Measurements from ENCODE around the gene PTPN22. TPM values are rescaled to one million over a fixed set of nuclear protein-coding genes. Genes with fewer than 3 reads are reported as not detected.

The PTPN22 gene
- total RNA-seq, 1 donor from 2014 or later = not detected

DNA sequence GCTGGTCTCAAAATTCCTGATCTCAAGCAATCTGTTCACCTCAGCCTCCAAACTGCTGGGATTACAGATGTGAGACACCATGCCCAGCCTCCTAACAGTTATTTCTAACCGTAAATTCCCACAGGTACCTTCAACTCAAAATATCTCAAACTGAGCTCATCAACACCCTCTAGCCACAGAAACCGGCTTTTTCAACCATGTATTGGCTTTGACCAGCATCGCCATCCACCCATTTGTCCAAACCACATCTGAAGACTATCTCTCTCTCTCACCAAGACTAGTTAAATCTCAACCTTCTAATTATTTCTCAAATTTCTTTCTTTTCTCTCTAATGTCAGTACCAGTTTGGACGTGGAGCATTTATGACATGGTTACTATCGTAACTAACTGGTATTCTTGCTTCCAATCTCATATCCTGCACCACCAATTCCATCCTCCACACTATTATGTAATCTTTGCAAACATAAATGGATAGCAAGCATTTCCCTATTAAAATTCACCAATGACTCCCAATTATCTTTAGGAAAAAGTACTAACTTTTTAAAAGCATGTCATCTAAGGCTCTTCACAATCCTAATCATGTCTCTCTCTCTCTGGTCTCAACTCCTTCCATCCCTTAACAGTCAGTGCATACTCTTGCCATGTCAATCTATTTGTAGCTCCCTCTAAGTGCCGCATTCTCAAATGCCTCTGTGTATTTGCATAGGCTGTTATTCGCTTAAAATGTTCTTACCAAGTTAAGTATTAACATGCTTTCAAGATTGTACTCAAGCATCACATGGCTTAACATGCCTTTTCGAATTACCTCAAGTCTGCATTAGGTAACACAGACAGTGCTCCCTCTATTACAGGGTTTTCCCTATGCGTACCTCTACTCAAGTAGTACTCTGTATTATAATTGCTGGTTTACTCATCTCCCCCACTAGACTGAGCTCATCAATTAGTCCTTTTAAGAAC, 77.4 kb downstream of the PTPN22 start:
- DNase-seq = no peak

- no peak for DNase-seq
Observed at GRCh38 chr1:113792986-113793385, 78.5 kb downstream of the PTPN22 start.

DNA sequence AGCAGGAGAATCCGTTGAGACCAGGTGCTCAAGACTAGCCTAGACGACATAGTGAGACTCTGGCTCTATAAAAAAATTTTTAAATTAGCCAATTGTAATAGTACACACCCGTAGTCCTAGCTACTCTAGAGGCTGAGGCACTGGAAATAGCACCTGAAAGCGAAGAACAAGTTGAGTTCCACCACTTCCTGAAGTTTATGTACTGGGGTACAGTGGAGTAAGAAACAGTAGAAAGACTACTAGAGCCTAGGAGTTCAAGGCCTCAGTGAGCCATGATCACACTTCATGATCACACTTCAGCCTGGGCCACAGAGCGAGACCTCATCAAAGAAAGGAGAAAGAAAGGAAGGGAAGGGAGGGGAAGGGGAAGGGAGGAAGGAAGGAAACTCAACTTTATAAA, 79.0 kb downstream of the PTPN22 start:
- no peak for DNase-seq

- DNase-seq = no peak
Observed at GRCh38 chr1:113788802-113789201, 82.7 kb downstream of the PTPN22 start.

DNA sequence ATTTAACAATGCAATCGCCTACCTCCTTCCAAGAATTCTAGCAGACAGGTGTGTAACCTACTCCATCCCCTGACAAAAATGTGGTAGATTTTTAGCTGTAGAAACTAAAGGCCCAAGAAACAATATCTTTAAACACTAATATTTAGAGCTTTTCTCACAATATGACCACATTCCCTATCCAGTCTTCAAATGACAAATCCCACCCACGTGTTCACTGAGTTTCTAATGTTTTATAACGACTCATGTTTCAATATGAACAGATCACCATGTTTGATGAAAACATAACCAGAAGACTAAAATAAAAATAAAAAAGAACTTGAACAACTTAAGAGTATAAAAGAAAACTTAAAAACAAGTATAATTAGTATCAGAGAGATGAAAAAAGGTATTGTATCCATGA, 83.8 kb downstream of the PTPN22 start:
- no peak for DNase-seq

GRCh38 chr1:113786069-113786468, 85.4 kb downstream of the PTPN22 start:
- no peak for DNase-seq

DNA sequence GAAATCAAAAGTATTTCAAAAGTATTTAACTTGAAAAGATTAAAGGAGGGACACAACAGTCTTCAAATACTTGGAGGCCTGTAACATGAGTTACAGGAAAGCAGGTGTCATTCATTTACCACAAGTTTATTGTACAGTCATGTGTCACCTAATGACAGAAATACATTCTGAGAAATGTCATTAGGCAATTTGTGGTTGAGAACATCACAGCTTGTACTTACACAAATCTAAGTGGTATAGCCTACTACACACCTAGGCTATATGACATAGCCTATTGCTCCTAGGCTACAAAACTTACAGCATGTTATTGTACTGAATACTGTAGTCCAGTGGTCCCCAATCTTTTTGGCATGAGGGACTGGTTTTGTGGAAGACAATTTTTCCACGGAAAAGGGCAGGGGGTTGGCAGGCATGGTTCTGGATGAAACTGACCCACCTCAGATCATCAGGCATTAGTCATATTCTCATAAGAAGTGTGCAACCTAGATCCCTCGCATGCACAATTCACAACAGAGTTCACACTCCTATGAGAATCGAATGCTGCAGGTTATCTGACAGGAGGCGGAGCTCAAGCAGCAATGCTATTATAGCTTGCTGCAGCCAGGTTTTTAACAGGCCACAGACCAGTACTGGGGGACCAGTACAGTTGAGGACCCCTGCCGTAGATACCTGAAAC, 87.3 kb downstream of the PTPN22 start:
- DNase-seq = no peak

DNA sequence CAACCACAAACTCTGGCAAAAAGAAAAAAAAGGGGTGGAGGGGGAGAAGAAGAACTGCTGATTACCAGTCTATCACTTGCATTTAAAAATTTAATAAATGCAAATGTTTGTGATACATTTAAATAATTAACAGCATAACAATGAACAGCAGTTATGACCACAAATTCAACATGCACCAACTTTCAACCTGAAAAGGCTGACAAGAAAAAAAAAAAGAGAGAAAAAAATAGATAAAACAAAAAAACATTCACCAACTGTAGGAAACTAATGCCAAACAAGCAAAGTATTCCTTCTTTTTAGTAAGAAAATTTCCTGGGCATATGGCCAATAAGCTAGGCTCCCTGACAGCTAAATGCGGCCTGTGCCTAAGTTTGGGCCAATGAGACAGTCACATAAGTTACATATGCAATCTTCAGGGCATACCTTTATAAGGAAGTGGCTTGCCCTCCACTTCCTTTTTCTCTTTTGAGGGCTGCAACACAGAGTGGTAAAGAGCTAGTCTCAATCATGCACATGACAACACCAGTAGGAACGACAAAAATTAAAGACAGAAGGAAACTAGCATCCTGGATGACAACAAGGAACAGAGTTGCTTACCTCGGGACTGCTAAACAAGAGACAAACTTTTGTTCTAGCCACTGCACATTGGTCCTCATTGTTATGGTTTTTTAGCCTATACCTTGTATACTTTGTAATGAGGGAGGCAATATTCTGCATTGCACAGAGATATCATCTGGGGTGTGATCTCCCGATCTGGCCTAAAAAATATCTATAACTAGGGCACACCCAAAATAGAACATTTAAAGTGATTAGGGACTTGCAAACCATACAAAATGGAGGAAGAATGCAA, 88.0 kb downstream of the PTPN22 start:
- peak; percentile 35 for DNase-seq

DNA sequence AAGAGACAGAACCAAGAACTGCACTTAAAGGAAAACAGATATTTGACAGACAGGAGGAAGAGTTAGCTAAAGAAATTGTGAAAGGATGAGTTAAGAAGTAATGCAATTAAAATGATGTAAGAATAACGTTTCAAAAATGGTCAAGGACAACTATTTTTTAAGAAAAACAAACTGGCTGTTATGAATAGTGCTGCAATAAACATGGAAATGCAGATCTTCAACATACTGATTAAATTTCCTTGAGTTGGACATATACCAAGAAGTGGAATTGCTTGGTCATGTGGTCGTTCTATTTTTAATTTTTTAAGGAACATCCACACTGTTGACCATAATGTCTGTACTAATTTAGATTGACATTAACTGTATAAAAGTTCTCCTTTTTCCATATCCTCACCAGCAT, 89.1 kb downstream of the PTPN22 start:
- DNase-seq = no peak

DNA sequence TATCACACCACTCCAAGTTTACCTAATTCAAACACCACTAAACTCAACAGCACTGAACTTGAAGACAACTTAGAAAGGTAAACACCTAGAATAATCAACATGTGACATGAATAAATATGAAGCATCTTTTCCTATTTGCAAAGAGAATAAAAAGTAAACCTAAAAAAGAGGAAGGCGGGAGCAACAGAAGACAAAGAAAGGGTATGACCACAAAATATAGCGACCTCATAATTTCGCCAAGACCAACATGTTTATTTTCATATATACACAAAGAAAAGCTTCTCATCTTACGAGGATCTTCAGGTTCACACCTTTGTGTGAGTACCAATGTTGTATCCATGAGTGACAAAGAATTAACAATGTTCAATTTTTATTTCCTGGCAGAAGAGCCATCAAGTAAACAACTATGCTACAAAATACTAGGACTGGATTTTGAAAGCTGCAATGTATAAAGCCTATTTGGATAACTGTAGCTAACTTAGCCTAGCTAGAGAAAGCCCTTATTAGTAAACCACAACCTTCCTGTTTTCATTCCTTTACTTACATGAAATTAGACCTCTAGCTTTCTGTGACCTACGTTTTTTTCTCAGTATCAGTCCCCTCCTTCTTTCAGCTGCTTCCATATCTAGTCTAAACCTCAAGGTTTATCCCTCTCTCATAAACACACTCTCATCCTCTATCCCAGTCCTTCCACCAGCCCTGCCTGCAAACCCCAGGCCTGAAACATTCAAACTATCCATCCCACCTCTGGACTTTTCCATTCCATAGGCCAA, 91.0 kb downstream of the PTPN22 start:
- no peak for DNase-seq

DNA sequence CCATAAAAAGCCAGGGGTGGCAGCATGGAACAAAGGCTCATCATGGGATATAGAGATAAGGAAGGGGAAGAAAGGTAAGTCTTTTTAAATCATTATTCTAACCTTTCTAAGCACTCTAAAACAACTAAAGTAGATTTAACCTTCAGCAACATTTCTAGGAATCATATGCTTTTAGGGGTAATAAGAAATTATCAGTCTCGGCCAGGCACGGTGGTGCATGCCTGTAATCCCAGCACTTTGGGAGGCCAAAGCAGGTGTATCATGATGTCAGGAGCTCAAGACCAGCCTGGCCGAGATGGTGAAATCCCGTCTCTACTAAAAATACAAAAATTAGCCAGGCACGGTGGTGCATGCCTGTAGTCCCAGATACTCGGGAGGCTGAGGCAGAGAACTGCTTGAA, 92.0 kb downstream of the PTPN22 start:
- no peak for DNase-seq

DNA sequence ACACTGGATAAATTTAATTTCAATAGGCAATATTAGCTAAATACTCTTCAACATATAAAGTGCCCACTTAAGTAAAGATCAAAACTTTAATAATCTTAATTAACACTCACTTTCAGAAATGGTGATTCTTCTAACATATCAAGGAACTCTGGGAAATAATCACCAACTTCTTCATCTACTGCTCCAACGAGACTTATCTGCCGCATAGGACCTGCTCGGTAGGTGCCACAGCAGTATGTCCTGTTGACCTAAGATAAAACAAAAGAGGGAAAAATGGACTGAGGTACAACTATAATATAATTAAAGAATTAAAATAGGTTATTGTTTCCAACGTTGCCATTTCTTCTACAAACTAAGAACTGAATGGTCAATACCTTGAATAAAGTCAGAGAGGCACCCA, 94.0 kb downstream of the PTPN22 start:
- no peak for DNase-seq

DNA sequence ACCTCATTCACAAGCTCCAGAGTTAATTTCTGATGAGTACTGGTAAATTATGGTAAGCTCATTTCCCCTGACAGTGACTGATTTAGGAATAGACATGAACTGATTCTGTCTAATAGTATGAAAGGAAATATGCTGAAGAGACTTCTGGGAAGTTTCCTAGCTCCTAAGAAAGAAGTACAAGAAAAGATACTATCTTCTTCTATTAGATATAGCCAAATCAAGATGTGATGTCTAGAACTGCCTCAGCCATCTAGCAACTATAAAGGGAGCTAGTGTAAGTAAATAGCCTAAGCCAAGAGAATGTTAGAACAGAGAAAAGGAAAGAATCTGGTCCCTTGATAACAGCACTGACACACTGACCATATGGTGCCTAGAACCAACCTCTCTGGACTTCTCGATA, 101.5 kb downstream of the PTPN22 start:
- DNase-seq = no peak

DNA sequence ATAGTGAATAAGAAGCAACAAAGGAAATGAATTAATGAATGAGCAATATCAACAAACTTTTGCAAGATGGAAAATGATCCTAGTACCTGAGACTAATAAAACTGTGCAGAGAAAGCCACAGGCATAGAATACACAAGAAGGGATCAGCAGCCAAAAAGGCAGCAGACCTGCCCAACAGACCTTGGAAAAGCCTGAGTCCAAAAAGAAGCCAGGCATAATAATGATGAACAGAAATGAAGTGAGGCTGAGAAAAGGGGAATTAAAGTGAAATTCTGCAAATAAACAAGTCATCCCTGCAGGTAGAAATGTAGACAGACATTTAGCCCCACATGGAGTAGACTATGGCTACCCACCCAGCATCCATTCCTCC, 101.9 kb downstream of the PTPN22 start:
- DNase-seq = no peak

DNA sequence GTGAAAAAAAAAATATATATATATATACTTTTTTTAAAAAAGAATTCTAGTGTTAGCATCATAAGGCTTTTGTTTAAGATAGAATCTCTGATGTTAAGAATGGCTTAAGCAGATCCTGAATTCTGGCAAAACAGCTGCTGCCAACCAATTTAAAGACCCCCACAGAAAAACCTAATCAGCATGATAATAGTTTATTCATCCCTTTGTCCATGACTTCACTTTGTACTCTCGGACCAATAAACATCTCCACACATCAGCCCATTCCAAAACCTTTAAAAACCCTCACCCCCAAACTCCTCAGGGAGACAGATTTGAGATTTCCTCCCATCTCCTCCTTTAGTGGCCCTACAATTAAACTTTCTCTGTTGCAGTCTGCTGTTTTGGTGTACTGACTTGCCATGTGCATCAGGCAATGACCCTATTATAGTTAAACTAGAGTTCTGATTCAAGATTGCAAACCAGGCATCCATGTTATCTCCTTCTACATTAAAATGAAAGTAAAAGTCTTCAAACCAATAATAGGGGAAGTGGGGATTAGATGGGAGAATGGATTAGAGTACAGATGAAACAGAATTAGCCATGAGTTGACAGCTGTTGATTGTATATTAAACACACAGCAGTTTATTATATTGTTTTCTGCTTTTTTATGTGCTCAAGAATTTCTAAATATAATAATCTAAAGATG, 102.5 kb downstream of the PTPN22 start:
- no peak for DNase-seq

GRCh38 chr1:113765306-113766230, 105.9 kb downstream of the PTPN22 start:
- DNase-seq = no peak

Data from dermis blood vessel endothelial cell (primary cell).